Measurements from ENCODE around the gene WDR45B. TPM values are rescaled to one million over a fixed set of nuclear protein-coding genes. Genes with fewer than 3 reads are reported as not detected.

WDR45B gene
- total RNA-seq, 4 donors from 2014 or later: 68.1 to 108 (median 83.6) TPM

GRCh38 chr17:82574041-82574440 is 74.2 kb downstream of the WDR45B start:
- in situ Hi-C loops (cut with MboI; ENCODE audit: low pct_ligation_motif_present in 1 of 4, low pct_unique_long_range_greater_than_20kb in 1 of 4, low sequenced_read_pairs in 3 of 4): no loop called here

GRCh38 chr17:82571855-82572254 is 76.4 kb downstream of the WDR45B start:
- TF ChIP-seq EP300 (IDR thresholded peaks at IDR 0.05; ENCODE audit: low read depth): no peak
- no peak for TF ChIP-seq CTCF (IDR thresholded peaks at IDR 0.05)
- TF ChIP-seq POLR2A (IDR thresholded peaks at IDR 0.05): no peak
- TF ChIP-seq POLR2AphosphoS5 (IDR thresholded peaks at IDR 0.05): no peak
- DNase-seq: no peak
- in situ Hi-C loops (cut with MboI; ENCODE audit: low pct_ligation_motif_present in 1 of 4, low pct_unique_long_range_greater_than_20kb in 1 of 4, low sequenced_read_pairs in 3 of 4): no loop called here
- peaks cover 8 to 29% (median 25%) of the 10 kb centered on the region in 4 donors for H3K4me1 ChIP-seq
- intact Hi-C loops (cut with DNase I; ENCODE audit: low total_unique reads): no loop called here
- 82 to 89% methylated on average over 6 of the region's 6 CpGs for WGBS, 2 donors (ENCODE audit: low coverage in 1 of 2)
- H3K4me3 ChIP-seq: no peak overlapping the region
- no peak overlapping the region for H3K27ac ChIP-seq
- H3K9me3 ChIP-seq: no peaks in the 10 kb centered on the region
- peaks cover 0 to 19% (median 4%) of the 10 kb centered on the region in 4 donors for H3K36me3 ChIP-seq
- no peaks in the 10 kb centered on the region for H3K27me3 ChIP-seq

More at GRCh38 chr17:82574041-82574440, 74.2 kb downstream of the WDR45B start:
- Histone ChIP-seq H3K4me1 (peaks cover 0 to 24% (median 18%) of the 10 kb centered on the region in 4 donors), H3K36me3 (peaks cover 0 to 19% (median 4%) of the 10 kb centered on the region in 4 donors), H3K27me3 (no peaks in the 10 kb centered on the region), H3K4me3 (no peak overlapping the region), H3K9me3 (no peaks in the 10 kb centered on the region), H3K27ac (no peak overlapping the region)
- DNase-seq: no peak
- TF ChIP-seq POLR2AphosphoS5 (IDR thresholded peaks at IDR 0.05) (no peak), EP300 (IDR thresholded peaks at IDR 0.05; ENCODE audit: low read depth) (no peak), CTCF (IDR thresholded peaks at IDR 0.05) (no peak), POLR2A (IDR thresholded peaks at IDR 0.05) (no peak)
- 85% methylated on average over 11 of the region's 11 CpGs; no CpG with 5 or more reads in 1 of the 2 donors for WGBS, 2 donors (ENCODE audit: low coverage in 1 of 2)
- intact Hi-C loops (cut with DNase I; ENCODE audit: low total_unique reads): no loop called here

GRCh38 chr17:82570277-82570676 is 78.0 kb downstream of the WDR45B start:
- H3K36me3 ChIP-seq: peaks cover 0 to 19% (median 4%) of the 10 kb centered on the region in 4 donors

GRCh38 chr17:82569621-82570020 is 78.6 kb downstream of the WDR45B start:
- Histone ChIP-seq H3K27me3 (no peaks in the 10 kb centered on the region), H3K4me1 (peaks cover 17 to 48% (median 40%) of the 10 kb centered on the region in 4 donors), H3K4me3 (no peak overlapping the region), H3K36me3 (peaks cover 0 to 23% (median 4%) of the 10 kb centered on the region in 4 donors), H3K27ac (peak overlapping the region in 3 of 4 donors; percentile 86 to 90 (median 86)), H3K9me3 (no peaks in the 10 kb centered on the region)
- DNase-seq: no peak
- WGBS, 2 donors (ENCODE audit: low coverage in 1 of 2): 85 to 96% methylated on average over 5 to 11 of the region's 11 CpGs
- intact Hi-C loops (cut with DNase I; ENCODE audit: low total_unique reads) (no loop called here), in situ Hi-C loops (cut with MboI; ENCODE audit: low pct_ligation_motif_present in 1 of 4, low pct_unique_long_range_greater_than_20kb in 1 of 4, low sequenced_read_pairs in 3 of 4) (no loop called here)
- TF ChIP-seq CTCF (IDR thresholded peaks at IDR 0.05) (no peak), POLR2AphosphoS5 (IDR thresholded peaks at IDR 0.05) (no peak), EP300 (IDR thresholded peaks at IDR 0.05; ENCODE audit: low read depth) (no peak), POLR2A (IDR thresholded peaks at IDR 0.05) (no peak)

More at GRCh38 chr17:82570277-82570676, 78.0 kb downstream of the WDR45B start:
- no peak overlapping the region for H3K4me3 ChIP-seq
- WGBS, 2 donors (ENCODE audit: low coverage in 1 of 2): 95 to 100% methylated on average over 3 to 9 of the region's 9 CpGs
- no peaks in the 10 kb centered on the region for H3K27me3 ChIP-seq
- DNase-seq: no peak
- intact Hi-C loops (cut with DNase I; ENCODE audit: low total_unique reads) (no loop called here), in situ Hi-C loops (cut with MboI; ENCODE audit: low pct_ligation_motif_present in 1 of 4, low pct_unique_long_range_greater_than_20kb in 1 of 4, low sequenced_read_pairs in 3 of 4) (no loop called here)
- peaks cover 15 to 43% (median 38%) of the 10 kb centered on the region in 4 donors for H3K4me1 ChIP-seq
- no peaks in the 10 kb centered on the region for H3K9me3 ChIP-seq
- no peak overlapping the region for H3K27ac ChIP-seq
- TF ChIP-seq POLR2AphosphoS5 (IDR thresholded peaks at IDR 0.05) (no peak), CTCF (IDR thresholded peaks at IDR 0.05) (no peak), EP300 (IDR thresholded peaks at IDR 0.05; ENCODE audit: low read depth) (no peak), POLR2A (IDR thresholded peaks at IDR 0.05) (no peak)
